NT2/D1 (cell line): ENCODE measurements around the gene PLLP.
A peak's percentile ranks its signal among the peaks of the same experiment; 100 is the strongest.

Experiments
- DNase-seq: peaks from one replicate; pipeline ENCODE4 v3.0.0-alpha.2; 2011; ENCODE audit warnings: low read depth, low spot score
- H3K27me3 ChIP-seq: 2 replicates; pipeline ENCODE4 v1.6.0; 2011; ENCODE audit warnings: mild to moderate bottlenecking; ENCODE audit not compliant: insufficient read length, insufficient read depth
- H3K36me3 ChIP-seq: 2 replicates; pipeline ENCODE4 v1.6.1; 2011; ENCODE audit warnings: mild to moderate bottlenecking, low read length, mixed read lengths; ENCODE audit not compliant: insufficient read depth, insufficient read length
- H3K4me1 ChIP-seq: 2 replicates; pipeline ENCODE4 v1.5.1; 2011; ENCODE audit not compliant: insufficient read depth, insufficient read length
- H3K4me3 ChIP-seq: 2 replicates; pipeline ENCODE4 v1.5.1; 2011; ENCODE audit warnings: low read depth; ENCODE audit not compliant: insufficient read length
- H3K9ac ChIP-seq: 2 replicates; pipeline ENCODE4 v1.6.0; 2011; ENCODE audit warnings: low read depth; ENCODE audit not compliant: insufficient read length
- H3K9me3 ChIP-seq: 2 replicates; pipeline ENCODE4 v1.5.1; 2011; ENCODE audit warnings: mild to moderate bottlenecking, low read length; ENCODE audit not compliant: insufficient read depth
- SUZ12 ChIP-seq: IDR thresholded peaks from 2 replicates; pipeline ENCODE4 v1.6.1; 2011; ENCODE audit not compliant: insufficient read length, insufficient read depth; ENCODE audit errors: extremely low read depth
- YY1 ChIP-seq: IDR thresholded peaks from 2 replicates; pipeline ENCODE4 v1.6.1; 2011; ENCODE audit not compliant: insufficient read length, insufficient read depth
- ZNF274 ChIP-seq: IDR thresholded peaks from 2 replicates; pipeline ENCODE4 v1.6.1; 2011; ENCODE audit warnings: mild to moderate bottlenecking, low read depth, low read length

Gene PLLP

GRCh38 chr16:57225978-57226377 lies 58.5 kb downstream of the PLLP start:
- peaks cover 77% of the 10 kb centered on the region for H3K36me3 ChIP-seq
- no peak for DNase-seq
- no peaks in the 10 kb centered on the region for H3K27me3 ChIP-seq
- H3K9ac ChIP-seq: no peak overlapping the region
- no peak for TF ChIP-seq YY1
- TF ChIP-seq ZNF274: no peak
- TF ChIP-seq SUZ12: no peak
- H3K9me3 ChIP-seq: no peaks in the 10 kb centered on the region
- no peaks in the 10 kb centered on the region for H3K4me1 ChIP-seq
- no peak overlapping the region for H3K4me3 ChIP-seq

- Histone ChIP-seq H3K4me3 (no peak overlapping the region), H3K27me3 (no peaks in the 10 kb centered on the region), H3K36me3 (peaks cover 75% of the 10 kb centered on the region), H3K9ac (no peak overlapping the region), H3K4me1 (no peaks in the 10 kb centered on the region), H3K9me3 (no peaks in the 10 kb centered on the region)
- no peak for DNase-seq
- TF ChIP-seq YY1 (no peak), SUZ12 (no peak), ZNF274 (no peak)
Observed at GRCh38 chr16:57224651-57225335, 59.7 kb downstream of the PLLP start.

- TF ChIP-seq YY1 (no peak), SUZ12 (no peak)
- peaks cover 78% of the 10 kb centered on the region for H3K36me3 ChIP-seq
- no peaks in the 10 kb centered on the region for H3K4me1 ChIP-seq
- no peak overlapping the region for H3K9ac ChIP-seq
- H3K9me3 ChIP-seq: peaks cover 4% of the 10 kb centered on the region
- no peak for DNase-seq
- H3K27me3 ChIP-seq: no peaks in the 10 kb centered on the region
- H3K4me3 ChIP-seq: no peak overlapping the region
Observed at GRCh38 chr16:57223057-57223456, 61.4 kb downstream of the PLLP start.

GRCh38 chr16:57216968-57217367 lies 67.5 kb downstream of the PLLP start:
- TF ChIP-seq YY1 (no peak), ZNF274 (peak; percentile 85)
- DNase-seq: no peak
- Histone ChIP-seq H3K4me1 (no peaks in the 10 kb centered on the region), H3K27me3 (no peaks in the 10 kb centered on the region), H3K9me3 (peaks cover 48% of the 10 kb centered on the region), H3K4me3 (no peak overlapping the region), H3K9ac (no peak overlapping the region), H3K36me3 (peaks cover 90% of the 10 kb centered on the region)

- Histone ChIP-seq H3K9me3 (peaks cover 48% of the 10 kb centered on the region), H3K9ac (no peak overlapping the region), H3K36me3 (peaks cover 98% of the 10 kb centered on the region), H3K4me1 (no peaks in the 10 kb centered on the region), H3K4me3 (no peak overlapping the region), H3K27me3 (no peaks in the 10 kb centered on the region)
- TF ChIP-seq ZNF274 (no peak), SUZ12 (no peak), YY1 (no peak)
- DNase-seq: no peak
Observed at GRCh38 chr16:57213462-57213861, 71.0 kb downstream of the PLLP start.

GRCh38 chr16:57209780-57210179 lies 74.7 kb downstream of the PLLP start:
- Histone ChIP-seq H3K36me3 (peaks cover 95% of the 10 kb centered on the region), H3K9me3 (peaks cover 11% of the 10 kb centered on the region), H3K27me3 (no peaks in the 10 kb centered on the region), H3K4me1 (no peaks in the 10 kb centered on the region), H3K9ac (no peak overlapping the region), H3K4me3 (no peak overlapping the region)
- no peak for DNase-seq
- TF ChIP-seq YY1: no peak
- TF ChIP-seq SUZ12: no peak
- TF ChIP-seq ZNF274: no peak

GRCh38 chr16:57208926-57209325 lies 75.5 kb downstream of the PLLP start:
- TF ChIP-seq SUZ12 (no peak), YY1 (no peak), ZNF274 (no peak)
- Histone ChIP-seq H3K9ac (no peak overlapping the region), H3K36me3 (peaks cover 92% of the 10 kb centered on the region), H3K9me3 (0 out of 2 replicates have a peak, but pooled peaks cover 3% of the 10 kb centered on the region), H3K4me3 (no peak overlapping the region), H3K27me3 (no peaks in the 10 kb centered on the region), H3K4me1 (no peaks in the 10 kb centered on the region)
- DNase-seq: no peak
